SK-N-SH treated with all-trans-retinoic acid at 6 μM for 48 hours (cell line): ENCODE results near the gene PAPPA.

ENCODE experiments used
- ARNTL ChIP-seq: fragments of 450-650 bp; formaldehyde crosslinking; IDR thresholded peaks from 2 replicates; pipeline ENCODE4 v1.5.0; 2020; ENCODE audit warnings: low read depth, mild to moderate bottlenecking, moderate library complexity, borderline replicate concordance
- CSDC2 ChIP-seq: fragments of 250-450 bp; sonication (Bioruptor Pico); IDR thresholded peaks from 2 replicates; pipeline ENCODE4 v1.5.0; 2020; ENCODE audit warnings: mild to moderate bottlenecking, moderate library complexity
- CSRNP3 ChIP-seq: fragments of 250-450 bp; sonication (Bioruptor Pico); IDR thresholded peaks from 2 replicates; pipeline ENCODE4 v1.5.1; 2021; ENCODE audit warnings: mild to moderate bottlenecking, moderate library complexity
- ESRRG ChIP-seq: fragments of 250-450 bp; sonication (Bioruptor Pico); IDR thresholded peaks from 2 replicates; pipeline ENCODE4 v1.6.1; 2021; ENCODE audit warnings: mild to moderate bottlenecking
- PPARA ChIP-seq: fragments of 250-450 bp; sonication (Bioruptor Pico); IDR thresholded peaks from 2 replicates; pipeline ENCODE4 v1.5.0; 2020; ENCODE audit warnings: mild to moderate bottlenecking, borderline replicate concordance
- ZFP3 ChIP-seq: fragments of 250-450 bp; sonication (Bioruptor Pico); IDR thresholded peaks from 2 replicates; pipeline ENCODE4 v1.5.0; 2020; ENCODE audit warnings: mild to moderate bottlenecking, moderate library complexity

- TF ChIP-seq CSDC2 (CRISPR knock-in tag) = no peak
- TF ChIP-seq PPARA (CRISPR knock-in tag) = no peak
- no peak for TF ChIP-seq ESRRG (CRISPR knock-in tag)
- no peak for TF ChIP-seq ARNTL (CRISPR knock-in tag)
- no peak for TF ChIP-seq ZFP3 (CRISPR knock-in tag)
- no peak for TF ChIP-seq CSRNP3 (CRISPR knock-in tag)
Observed at GRCh38 chr9:116230051-116230632, 76.6 kb downstream of the PAPPA start.
